ENCODE data around the gene BCL2A1. TPM values are rescaled to one million over a fixed set of nuclear protein-coding genes. Genes with fewer than 3 reads are reported as not detected.

Gene BCL2A1
- total RNA-seq, 2 donors from 2014 or later, result 1.7 to 1.8 TPM

DNA sequence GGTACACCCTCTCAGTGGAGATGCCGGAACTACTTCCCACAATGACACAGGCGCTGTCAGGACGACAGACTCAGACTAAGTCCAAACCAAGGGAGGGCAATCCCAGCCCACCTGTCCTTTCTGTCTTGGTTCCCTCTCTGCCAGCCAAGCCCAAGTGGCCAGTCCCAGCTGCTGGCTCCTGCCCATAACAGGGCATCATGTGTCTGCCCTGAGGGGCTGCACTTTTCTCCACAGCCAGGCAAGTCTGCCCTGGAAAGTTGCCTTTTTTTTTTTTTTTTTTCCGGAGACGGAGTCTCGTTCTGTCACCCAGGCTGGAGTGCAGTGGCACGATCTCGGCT lies 20.0 kb upstream of the BCL2A1 start:
- intact Hi-C loops (cut with DNase I), result loop anchor here in 1 of 2 donors (5.0 kb wide), 1 partner anchor 609 kb away; no protein-coding TSS in a partner anchor
- ATAC-seq (no peak), DNase-seq (no peak)

DNA sequence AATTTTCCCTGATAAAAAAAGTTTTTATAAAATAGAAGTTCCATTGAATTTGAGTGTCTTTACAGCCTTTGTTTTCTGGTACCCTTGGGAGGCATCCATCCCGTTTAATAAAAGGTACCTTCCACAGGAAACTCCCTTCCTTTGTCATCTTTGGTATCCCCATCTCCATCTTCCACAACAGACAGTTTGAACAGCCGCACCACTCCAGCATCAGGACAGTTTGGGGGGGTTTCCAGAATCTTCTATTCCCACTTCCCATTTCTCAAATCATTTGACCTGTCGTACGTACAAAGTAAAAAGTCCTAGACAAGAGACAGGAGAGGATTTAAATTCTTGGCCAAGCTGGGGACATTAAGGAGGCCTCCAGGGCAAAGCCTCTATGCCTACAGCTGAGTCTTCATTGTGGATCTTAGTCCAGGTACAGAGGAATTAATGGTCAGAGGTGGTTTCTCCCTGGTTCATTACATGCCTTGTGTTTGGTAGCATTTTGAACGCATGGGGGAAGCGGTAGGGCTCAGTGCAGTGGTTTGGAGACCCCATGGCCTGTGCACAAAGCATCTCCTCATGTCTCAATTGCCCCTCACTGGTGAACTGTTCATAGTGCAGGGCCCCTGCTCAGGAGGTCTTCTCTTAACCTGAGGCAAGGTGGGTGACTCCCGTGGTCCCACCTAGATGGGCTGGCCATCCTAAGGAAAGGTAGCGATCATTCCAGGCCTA lies 19.4 kb upstream of the BCL2A1 start:
- intact Hi-C loops (cut with DNase I), result loop anchor here in 1 of 2 donors (5.0 kb wide), 1 partner anchor 608 kb away; no protein-coding TSS in a partner anchor
- ATAC-seq, result no peak
- no peak for DNase-seq

DNA sequence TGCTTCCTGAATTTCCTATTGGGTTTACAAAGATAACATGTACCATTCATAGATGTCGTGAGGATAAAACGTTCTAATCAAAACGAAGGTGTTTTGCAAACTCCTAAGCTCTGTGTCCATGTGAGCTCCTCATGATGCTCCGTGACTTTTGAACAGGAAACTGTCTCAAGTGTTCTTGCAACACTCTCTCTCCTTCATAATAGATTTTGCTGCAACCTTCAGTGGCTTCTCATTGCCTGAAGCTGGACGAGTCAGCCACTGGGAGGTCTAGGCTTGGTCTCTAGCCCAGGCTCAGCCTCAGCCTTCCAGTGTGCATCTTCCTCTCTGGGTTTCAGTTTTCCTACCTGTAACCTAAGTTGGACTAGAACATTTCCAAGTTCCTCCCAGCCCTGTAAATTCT lies 18.7 kb upstream of the BCL2A1 start:
- ATAC-seq (peak in 1 of 2 donors; percentile 61), DNase-seq (no peak)
- intact Hi-C loops (cut with DNase I), result loop anchor here in 1 of 2 donors (5.0 kb wide), 1 partner anchor 607 kb away; no protein-coding TSS in a partner anchor

DNA sequence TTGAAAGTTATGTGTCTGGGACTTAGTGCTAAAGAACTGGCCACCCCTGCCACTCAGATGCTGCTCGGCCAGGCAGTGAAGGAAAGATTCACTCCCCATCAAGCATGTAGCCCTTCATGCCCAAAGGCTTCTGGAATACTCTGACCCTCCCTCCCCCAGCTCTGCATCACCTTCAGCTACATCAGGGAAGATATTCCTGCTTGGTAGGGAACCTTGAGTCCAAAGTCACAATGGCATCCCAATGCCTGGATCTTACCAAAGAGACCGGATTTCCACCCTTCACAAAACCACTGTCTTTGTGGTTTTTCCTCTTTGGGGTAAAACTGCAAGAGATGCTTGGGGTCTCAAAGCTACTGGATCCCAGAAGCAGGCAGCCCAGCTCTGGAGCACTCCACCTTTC lies 18.2 kb upstream of the BCL2A1 start:
- ATAC-seq (no peak), DNase-seq (no peak)
- intact Hi-C loops (cut with DNase I), result no loop called here

DNA sequence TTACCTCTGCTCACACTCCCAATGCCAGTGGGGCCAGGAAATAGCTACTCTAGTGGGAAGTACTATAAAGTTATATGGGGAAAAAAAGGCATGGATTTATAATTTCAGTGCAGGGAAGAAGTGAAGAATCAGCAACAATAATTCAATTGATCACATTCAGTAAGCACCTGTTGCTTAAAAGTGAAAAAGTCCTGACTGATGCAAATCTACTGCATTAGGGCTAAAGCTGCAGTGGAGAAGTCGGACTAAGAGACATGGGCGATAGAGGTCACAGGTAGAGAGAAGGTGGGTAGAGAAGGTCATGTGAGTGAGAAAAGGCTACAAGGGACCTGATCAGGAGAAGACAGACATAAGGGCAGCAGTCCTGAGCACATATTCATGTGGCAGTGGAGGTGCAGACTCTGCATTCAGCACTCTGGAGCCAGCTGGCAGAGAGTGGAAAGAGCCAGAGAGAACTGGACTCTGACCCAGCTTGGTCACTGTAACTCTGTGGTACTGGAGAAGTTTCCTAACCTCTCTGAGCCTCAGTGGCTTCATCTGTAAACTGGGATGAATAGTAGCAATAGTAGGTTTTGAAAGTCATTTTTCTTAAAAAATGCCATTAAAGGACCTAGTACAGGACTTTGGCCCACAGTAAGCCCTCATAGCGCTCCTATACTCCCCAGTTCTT lies 17.6 kb upstream of the BCL2A1 start:
- DNase-seq (no peak), ATAC-seq (no peak)
- intact Hi-C loops (cut with DNase I), result no loop called here

DNA sequence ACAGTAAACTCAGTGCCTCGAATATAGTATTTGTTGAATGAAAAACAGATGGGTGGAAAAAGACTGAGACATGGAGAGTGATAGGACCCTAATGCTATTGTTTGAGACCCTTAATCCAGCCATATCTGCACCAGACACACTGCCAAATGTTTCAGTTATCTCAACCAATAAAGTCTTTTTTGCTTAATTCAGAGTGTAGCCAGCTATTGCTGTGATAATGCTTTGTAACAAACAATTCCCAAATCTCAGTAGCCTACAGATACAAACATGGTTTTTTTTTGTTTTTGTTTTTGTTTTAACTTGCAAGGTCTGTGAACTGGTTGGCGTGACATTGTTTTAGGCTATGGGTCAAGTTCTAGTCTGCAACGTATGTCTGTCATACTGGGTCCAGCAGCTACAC lies 17.0 kb upstream of the BCL2A1 start:
- DNase-seq, result no peak
- no peak for ATAC-seq
- intact Hi-C loops (cut with DNase I), result no loop called here

DNA sequence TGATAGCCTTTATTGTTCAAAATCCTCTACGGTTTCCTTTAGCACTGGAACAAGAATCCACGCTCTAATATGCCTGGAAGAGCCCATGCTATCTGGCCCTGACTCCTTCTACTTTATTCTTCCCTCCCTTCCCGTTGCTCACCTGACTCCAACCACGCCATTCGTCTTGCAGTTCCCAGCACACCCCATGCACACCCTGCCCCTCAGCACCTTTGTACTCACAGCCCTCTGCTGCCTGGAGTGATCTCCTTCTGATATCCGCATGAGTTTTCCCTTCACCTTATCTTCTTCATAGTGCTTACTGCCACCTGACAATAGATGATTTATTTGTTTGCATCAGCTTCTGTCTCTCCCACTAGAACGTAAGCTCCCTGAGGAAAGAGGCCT lies 16.6 kb upstream of the BCL2A1 start:
- DNase-seq (no peak), ATAC-seq (no peak)
- intact Hi-C loops (cut with DNase I), result no loop called here

DNA sequence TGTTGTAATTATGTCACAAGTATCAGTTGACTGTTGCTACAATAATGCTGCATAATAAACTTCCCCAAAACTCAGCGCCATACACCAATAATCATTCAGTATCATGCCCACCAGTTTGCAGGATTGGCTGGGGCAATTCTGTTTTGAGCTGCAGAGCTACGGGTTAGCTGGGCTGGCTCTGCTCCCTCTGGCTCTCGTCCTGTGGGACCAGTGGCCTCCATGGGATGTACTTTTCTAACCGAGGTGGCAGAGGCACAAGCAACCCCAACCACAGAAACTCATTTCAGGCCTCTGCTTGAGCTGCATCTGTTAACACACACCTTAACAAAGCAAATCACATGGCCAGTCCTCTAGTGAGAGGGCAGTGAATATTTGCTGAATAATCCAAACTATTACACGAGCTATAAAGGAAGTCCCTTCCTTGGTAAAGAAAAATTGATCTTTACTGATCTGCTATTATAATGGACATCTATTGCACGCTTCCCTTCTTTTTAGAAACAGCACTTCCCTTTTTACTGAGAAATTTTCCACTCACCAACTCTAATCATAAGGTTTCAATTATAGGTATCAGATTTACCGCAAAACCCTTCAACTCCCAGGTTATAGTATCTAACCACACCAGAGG lies 10.9 kb upstream of the BCL2A1 start:
- intact Hi-C loops (cut with DNase I), result no loop called here
- DNase-seq (no peak), ATAC-seq (no peak)

DNA sequence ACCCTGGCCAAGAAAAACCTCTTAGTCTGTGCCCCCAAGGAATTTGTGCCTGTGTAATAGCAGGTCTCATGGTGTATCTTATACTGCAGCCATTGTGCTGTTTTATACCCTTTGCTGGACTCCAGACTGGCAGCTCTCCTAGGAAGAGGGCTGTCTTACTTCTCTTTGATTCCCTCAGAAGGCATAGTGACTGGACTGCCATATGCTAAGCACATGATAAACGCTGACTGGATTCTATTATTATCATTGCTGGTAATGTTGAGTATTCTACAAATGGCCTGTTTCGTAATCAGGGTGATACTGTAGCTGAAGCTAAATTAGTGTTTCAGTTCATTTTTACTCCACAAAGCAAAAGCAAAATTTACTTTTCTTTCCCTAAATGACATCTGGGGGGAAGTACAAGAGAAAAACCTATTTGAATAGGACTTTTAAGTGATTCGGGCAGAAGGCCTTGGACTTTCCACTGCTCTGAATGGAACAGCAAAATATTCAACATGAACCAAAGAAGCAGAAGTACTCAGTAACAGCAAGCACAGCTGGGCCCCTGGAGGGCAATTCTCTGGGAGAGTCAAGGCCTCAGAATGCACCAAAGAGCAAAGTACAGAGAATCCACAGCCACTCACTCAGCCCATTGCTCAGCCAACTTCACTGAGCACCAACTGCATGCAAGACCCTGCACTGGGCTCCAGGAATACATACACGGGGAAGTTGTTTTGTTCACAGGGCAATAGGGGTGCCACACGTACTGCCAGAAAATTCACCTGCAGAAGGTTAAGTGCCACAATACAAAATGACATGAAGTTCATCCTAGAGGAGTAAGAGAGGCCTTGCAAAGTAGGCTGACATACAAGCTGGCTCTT lies 7.9 kb upstream of the BCL2A1 start:
- DNase-seq (no peak), ATAC-seq (peak; percentile 74 to 89)
- intact Hi-C loops (cut with DNase I), result no loop called here

DNA sequence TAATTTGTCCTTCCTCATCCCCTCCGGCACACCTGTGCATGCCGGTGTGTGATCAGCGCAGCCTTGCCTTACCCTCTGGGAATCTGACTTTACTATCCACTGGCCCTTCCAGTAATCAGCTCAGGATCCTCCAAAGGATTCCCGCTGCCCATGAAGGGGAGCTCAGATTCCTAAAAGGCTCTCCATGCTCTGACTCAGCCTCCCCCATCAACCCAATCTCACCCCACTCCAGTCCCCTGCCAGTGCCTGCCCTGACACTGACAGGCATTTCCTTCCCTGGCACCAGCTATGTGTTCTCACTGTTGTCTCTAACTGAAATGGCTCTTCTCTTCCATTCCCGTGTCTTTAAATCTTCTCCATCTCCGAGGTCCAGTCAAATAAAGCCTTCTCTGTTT lies 7.3 kb upstream of the BCL2A1 start:
- DNase-seq, result no peak
- intact Hi-C loops (cut with DNase I), result no loop called here

DNA sequence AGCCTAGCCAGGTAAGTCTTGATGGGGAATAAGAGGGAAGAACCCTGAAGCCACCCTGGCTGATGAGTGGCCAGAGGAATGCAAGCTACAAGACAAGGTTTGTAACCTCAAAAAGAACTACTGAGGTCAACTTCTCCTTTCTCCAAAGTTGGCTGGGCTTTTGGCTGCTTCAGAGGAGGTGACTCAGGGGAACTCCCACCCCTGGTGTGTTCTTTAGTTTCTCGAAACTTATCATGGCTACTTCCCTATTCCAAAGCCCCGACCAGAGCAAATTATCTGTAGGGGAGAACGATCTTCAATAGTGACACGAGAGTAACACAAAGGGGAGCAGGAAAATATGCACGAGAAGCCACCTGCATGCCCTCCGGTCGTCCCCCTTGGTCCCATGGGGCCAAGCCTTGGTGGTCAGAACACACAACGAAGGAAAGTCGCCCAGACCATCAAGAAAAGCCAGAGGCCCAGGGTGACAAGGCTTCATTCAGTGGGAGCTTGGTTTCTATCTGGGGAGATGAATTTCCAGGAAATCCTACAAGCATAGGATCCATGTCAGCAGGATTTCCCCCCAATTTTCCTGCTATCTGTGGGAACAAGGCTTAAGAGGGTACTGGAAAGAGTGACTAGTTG lies 6.5 kb upstream of the BCL2A1 start:
- DNase-seq (no peak), ATAC-seq (peak; percentile 38 to 60)
- intact Hi-C loops (cut with DNase I), result no loop called here

More for the DNA sequence above, 7.3 kb upstream of the BCL2A1 start:
- peak in 1 of 2 donors; percentile 27 for ATAC-seq

DNA sequence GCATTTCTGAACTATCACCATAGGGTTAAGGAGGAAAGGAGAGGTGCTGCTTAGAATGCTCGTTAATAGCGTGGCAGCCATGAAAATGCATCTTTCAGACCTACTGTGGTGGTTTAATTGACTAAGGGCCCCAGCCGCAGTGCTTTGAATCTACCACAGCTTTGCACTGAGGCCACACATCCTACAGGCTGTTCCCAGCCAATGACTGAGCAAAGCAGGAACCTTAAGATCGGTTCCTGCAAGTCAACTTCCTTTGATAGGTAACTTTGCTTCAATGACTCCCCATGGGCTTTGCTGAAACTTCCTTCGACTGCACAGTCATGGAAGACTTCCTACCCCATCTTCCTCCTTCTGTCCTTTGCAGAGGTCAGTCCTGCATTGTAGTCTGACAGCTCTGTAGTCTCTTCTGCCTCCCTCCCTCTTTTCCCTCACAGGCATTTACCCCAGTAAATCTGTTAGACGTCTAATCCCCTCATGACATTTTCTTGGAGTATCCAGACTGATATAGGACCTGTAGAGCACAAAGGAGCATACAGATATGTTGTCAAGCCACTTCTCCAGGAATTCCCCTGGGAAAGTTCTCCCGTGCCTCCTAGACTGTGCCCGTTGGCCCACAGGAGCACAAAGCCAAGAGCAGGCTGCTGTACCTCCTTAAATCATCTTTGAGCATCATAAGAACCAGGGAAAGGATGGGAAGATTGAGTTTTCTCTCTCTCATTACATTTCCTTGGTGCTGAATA lies 2.6 kb upstream of the BCL2A1 start:
- no peak for DNase-seq
- no peak for ATAC-seq
- intact Hi-C loops (cut with DNase I), result no loop called here

DNA sequence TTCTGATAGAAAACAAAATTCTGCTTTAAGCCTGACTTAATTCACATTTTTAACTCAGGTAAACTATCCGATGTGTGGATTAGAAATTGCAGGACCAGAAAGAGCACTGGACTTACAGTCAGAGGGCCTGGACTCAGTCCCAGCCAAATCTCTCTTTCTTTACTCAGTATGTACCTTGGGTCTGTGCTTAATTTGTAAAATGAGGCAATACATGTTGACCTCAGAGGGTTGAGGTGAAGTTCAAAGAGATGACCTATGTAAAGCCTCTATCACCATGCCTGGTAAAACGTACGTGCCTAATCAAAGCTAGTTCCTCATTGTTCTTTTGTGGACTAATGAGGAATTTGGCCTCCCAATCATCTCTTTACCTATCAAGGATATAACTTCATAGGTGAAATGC lies 1.9 kb upstream of the BCL2A1 start:
- intact Hi-C loops (cut with DNase I), result no loop called here
- DNase-seq (no peak), ATAC-seq (no peak)

DNA sequence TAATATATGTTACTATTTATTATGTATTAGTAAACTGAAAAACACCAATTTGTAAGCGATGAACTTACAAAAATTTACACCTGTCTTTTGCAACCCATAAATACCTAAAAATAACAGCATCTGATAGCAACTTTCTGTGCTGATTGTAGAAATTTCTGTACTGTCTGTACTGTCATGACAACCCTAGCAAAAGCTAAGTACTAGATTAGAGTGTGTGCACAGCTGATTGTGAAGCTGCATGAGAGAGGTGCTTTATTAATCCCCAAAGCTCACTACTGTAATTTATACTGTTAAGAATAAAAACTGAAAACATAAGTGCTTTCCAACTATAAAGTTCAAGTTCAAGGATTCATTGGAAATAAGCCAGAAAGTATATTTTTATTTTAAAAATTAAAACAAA lies 815 bp downstream of the BCL2A1 start:
- no peak for ATAC-seq
- intact Hi-C loops (cut with DNase I), result no loop called here
- no peak for DNase-seq

DNA sequence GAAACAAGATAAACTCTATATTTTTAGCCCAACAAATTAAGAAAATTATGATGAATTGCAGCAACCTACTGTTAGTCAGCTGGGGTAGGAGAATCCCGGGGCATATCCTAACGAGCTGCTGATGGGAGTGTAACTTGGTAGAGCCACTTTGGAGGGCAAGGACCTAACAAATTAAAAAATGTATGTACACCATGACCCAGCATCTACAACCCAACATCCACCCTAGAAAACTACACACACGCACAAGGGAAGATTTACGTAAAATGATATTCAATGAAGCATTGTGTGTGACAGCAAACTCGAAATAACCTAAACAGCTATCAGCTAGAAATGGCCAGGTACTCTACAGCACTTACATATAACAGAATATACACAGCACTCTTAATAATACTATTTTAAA lies 1.9 kb downstream of the BCL2A1 start:
- DNase-seq (no peak), ATAC-seq (no peak)
- intact Hi-C loops (cut with DNase I), result no loop called here

DNA sequence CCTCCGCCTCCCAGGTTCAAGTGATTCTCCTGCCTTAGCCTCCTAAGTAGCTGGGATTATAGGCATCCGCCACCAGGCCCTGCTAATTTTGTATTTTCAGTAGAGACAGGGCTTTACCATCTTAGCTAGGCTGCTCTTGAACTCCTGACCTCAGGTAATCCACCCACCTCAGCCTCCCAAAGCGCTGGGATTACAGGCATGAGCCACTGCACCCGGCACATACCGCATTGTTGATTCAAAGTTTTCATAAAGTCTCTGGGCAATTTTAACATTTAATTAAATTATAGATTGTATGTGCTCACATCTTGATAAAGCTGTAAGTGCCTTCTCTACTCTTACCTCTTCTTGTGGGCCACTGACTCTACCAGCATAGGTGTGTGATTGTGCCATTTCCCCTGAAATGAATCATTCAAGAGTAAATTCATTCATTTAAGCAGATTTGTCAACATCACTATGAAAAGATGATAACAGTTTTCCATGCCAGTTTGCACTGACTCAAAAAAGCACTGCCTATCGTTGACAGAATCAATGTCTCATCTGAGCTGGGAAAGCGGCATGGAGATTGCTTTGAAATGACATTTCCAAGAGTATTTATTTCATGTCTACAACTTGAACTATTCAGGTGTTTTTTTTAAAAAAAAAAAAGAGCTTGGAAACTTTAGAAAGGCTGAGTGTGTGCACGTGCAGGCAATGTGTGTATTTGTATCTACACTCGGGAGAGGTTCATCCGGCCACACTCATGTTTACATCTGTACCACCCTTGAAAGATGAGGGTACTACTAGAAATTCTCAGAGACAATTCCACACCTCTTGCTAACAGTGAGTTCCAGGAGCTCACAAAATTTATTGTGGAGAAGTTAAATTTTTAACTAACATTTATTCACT lies 3.5 kb downstream of the BCL2A1 start:
- DNase-seq (no peak), ATAC-seq (no peak)
- intact Hi-C loops (cut with DNase I), result no loop called here

DNA sequence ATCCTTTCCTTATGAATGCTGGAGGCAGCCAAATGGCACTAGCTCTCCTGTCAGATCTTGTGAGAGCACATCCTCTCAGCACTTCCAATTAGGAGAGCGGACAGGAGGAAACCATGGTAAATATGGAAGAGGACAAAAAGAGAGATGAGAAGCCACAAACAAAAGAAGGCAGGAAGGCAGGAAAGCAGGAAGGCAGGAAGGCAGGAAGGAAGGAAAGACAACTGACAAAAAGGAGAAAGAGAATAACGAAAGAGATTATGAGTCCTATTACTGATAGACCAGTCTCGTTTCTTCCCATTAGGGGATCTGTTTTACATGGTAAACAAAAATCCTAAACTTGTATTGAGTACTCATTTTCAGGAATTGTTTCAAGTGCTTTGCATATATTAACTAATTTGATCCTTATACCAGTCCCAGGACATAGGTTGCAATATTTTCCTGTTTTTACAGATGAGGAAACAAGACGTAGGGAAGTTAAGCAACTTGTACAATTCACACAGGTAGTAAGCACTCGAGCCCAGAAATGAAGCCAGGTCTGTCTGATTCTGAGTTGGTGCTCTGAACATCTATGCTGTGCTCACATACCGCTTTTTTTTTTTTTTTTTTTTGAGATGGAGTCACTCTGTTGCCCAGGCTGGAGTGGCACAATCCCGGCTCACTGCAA lies 4.2 kb downstream of the BCL2A1 start:
- no peak for DNase-seq
- ATAC-seq, result no peak
- intact Hi-C loops (cut with DNase I), result no loop called here
